Kidney epithelial cell (primary cell): ENCODE measurements around the gene SMARCA2. TPM values are rescaled to one million over a fixed set of nuclear protein-coding genes. Genes with fewer than 3 reads are reported as not detected.

ENCODE experiments used
- DNase-seq: peaks from one replicate; pipeline ENCODE4 v3.0.0-alpha.2; 2010; ENCODE audit warnings: low read depth
- H3K27me3 ChIP-seq: 2 replicates; pipeline ENCODE4 v1.6.0; 2011; ENCODE audit warnings: low read length; ENCODE audit not compliant: control insufficient read depth, insufficient read depth
- H3K36me3 ChIP-seq: 2 replicates; pipeline ENCODE4 v1.5.1; 2011; ENCODE audit warnings: low read length; ENCODE audit not compliant: control insufficient read depth, insufficient read depth
- H3K4me3 ChIP-seq: 2 replicates; pipeline ENCODE4 v1.5.1; 2011; ENCODE audit warnings: low read depth, mild to moderate bottlenecking, control low read depth, low read length
- CTCF ChIP-seq: IDR thresholded peaks from 2 replicates; pipeline ENCODE4 v1.5.1; 2011; ENCODE audit warnings: mild to moderate bottlenecking, moderate library complexity, low read length, control low read depth, inconsistent platforms; ENCODE audit not compliant: insufficient read depth, poor library complexity, severe bottlenecking
- total RNA-seq: library from RNA; depleted of rRNA; stranded (reverse); fragments of >200 nt; gene quantifications from 2 replicates; pipeline ENCODE4 v1.2.3, GENCODE V29; 2015

The SMARCA2 gene
- total RNA-seq, 1 donor from 2014 or later: 34.3 TPM

- Histone ChIP-seq H3K4me3 (no peak overlapping the region), H3K36me3 (no peaks in the 10 kb centered on the region), H3K27me3 (no peaks in the 10 kb centered on the region)
- TF ChIP-seq CTCF: no peak
- no peak for DNase-seq
Measured at GRCh38 chr9:2082772-2083171, 67.6 kb downstream of the SMARCA2 start.

GRCh38 chr9:2083479-2083878 is 68.3 kb downstream of the SMARCA2 start:
- H3K4me3 ChIP-seq: no peak overlapping the region
- no peak for TF ChIP-seq CTCF

GRCh38 chr9:2085716-2086115 is 70.6 kb downstream of the SMARCA2 start:
- no peak overlapping the region for H3K4me3 ChIP-seq
- no peak for TF ChIP-seq CTCF
- no peaks in the 10 kb centered on the region for H3K27me3 ChIP-seq
- DNase-seq: no peak
- no peaks in the 10 kb centered on the region for H3K36me3 ChIP-seq

More at GRCh38 chr9:2083479-2083878, 68.3 kb downstream of the SMARCA2 start:
- DNase-seq: no peak
- H3K27me3 ChIP-seq: no peaks in the 10 kb centered on the region
- no peaks in the 10 kb centered on the region for H3K36me3 ChIP-seq

- H3K4me3 ChIP-seq: no peak overlapping the region
- no peaks in the 10 kb centered on the region for H3K36me3 ChIP-seq
Measured at GRCh38 chr9:2086116-2086515, 71.0 kb downstream of the SMARCA2 start.

GRCh38 chr9:2086971-2087370 is 71.8 kb downstream of the SMARCA2 start:
- no peak for DNase-seq
- Histone ChIP-seq H3K4me3 (no peak overlapping the region), H3K27me3 (no peaks in the 10 kb centered on the region), H3K36me3 (no peaks in the 10 kb centered on the region)
- TF ChIP-seq CTCF: no peak

More at GRCh38 chr9:2086116-2086515, 71.0 kb downstream of the SMARCA2 start:
- H3K27me3 ChIP-seq: no peaks in the 10 kb centered on the region
- no peak for DNase-seq
- no peak for TF ChIP-seq CTCF

GRCh38 chr9:2087500-2088313 is 72.6 kb downstream of the SMARCA2 start:
- Histone ChIP-seq H3K4me3 (no peak overlapping the region), H3K27me3 (no peaks in the 10 kb centered on the region), H3K36me3 (no peaks in the 10 kb centered on the region)
- peak; percentile 77 for TF ChIP-seq CTCF
- no peak for DNase-seq
